Measurements from ENCODE around the gene STAT3.
"Not testable (repeated sequence)": the region's sequence is repeated elsewhere in the genome, so short reads cannot be mapped to it uniquely, and the experiment has no call there.

DNA sequence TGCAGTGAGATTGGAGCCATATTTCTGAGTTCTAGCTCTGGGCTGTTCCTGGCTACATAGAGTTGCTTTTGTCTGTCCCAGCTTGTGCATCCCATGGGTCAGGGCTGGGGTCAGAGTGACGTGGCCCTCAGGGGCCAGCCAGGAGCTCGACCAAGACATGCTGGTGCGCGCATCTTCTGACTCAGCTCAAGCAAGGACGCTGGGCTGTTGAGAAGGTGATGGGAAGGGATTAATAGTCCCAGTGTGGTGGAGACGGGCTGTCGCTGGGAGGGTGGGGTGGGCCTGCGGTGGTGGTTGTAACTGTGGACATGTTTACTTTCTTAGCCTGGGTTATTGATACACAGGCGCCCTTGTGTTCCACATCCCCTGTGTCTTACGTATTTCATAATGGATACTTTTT is 90.5 kb downstream of the STAT3 start:
- TF ChIP-seq POLR2A (IDR thresholded peaks at IDR 0.05; ENCODE audit: low read depth, low read length); POLR2AphosphoS5 (IDR thresholded peaks at IDR 0.05; ENCODE audit: low read depth, low read length); TAF1 (IDR thresholded peaks at IDR 0.05; ENCODE audit: borderline replicate concordance, low read depth, low read length): not testable (repeated sequence)
